Astrocyte (in vitro differentiated cells and primary cell): Measurements from ENCODE around the gene NCOA4. TPM values are rescaled to one million over a fixed set of nuclear protein-coding genes. Genes with fewer than 3 reads are reported as not detected.
A peak's percentile ranks its signal among the peaks of the same experiment; 100 is the strongest.
"Not testable (repeated sequence)": the region's sequence is repeated elsewhere in the genome, so short reads cannot be mapped to it uniquely, and the experiment has no call there.

Experiments used
- DNase-seq: peaks from one replicate; pipeline ENCODE4 v3.0.0-alpha.2; 2010; ENCODE audit warnings: low read depth
- FAIRE-seq: peaks from 2 replicates; lab custom pipeline; 2011; peaks lifted over from hg19 to GRCh38; lab: Jason Lieb, UNC
- H2AFZ ChIP-seq: 2 replicates; pipeline ENCODE4 v1.6.0; 2012; ENCODE audit warnings: low read depth, low read length, inconsistent platforms
- H3K27ac ChIP-seq: 2 replicates; pipeline ENCODE4 v1.5.1; 2011; ENCODE audit warnings: low read depth, low read length, inconsistent platforms
- H3K27me3 ChIP-seq: 2 replicates; pipeline ENCODE4 v1.6.0; 2011; ENCODE audit warnings: low read length, inconsistent platforms; ENCODE audit not compliant: insufficient read depth
- H3K36me3 ChIP-seq: 2 replicates; pipeline ENCODE4 v1.5.1; 2011; ENCODE audit warnings: low read length, inconsistent platforms; ENCODE audit not compliant: insufficient read depth
- H3K4me1 ChIP-seq: 2 replicates; pipeline ENCODE4 v1.5.1; 2011; ENCODE audit warnings: low read length, inconsistent platforms; ENCODE audit not compliant: insufficient read depth
- H3K4me2 ChIP-seq: 2 replicates; pipeline ENCODE4 v1.6.0; 2012; ENCODE audit warnings: low read length, inconsistent platforms
- H3K4me3 ChIP-seq: 2 replicates; pipeline ENCODE4 v1.5.1; 2011; ENCODE audit warnings: low read depth, mild to moderate bottlenecking, low read length, inconsistent platforms; ENCODE audit not compliant: insufficient read depth
- H3K79me2 ChIP-seq: 2 replicates; pipeline ENCODE4 v1.6.0; 2012; ENCODE audit warnings: mild to moderate bottlenecking, low read length, inconsistent platforms; ENCODE audit not compliant: insufficient read depth
- H3K9ac ChIP-seq: 2 replicates; pipeline ENCODE4 v1.6.0; 2012; ENCODE audit warnings: mild to moderate bottlenecking, low read length, inconsistent platforms
- H3K9me3 ChIP-seq: 2 replicates; pipeline ENCODE4 v1.5.1; 2012; ENCODE audit warnings: low read depth, mild to moderate bottlenecking, low read length, inconsistent platforms; ENCODE audit not compliant: insufficient read depth
- H4K20me1 ChIP-seq: 2 replicates; pipeline ENCODE4 v1.6.0; 2012; ENCODE audit warnings: low read length, inconsistent platforms; ENCODE audit not compliant: insufficient read depth
- H3K27ac Mint-ChIP-seq: one replicate; pipeline ENCODE4 v1.8.0; 2021; ENCODE audit warnings: mild to moderate bottlenecking, mixed read lengths; ENCODE audit not compliant: unreplicated experiment
- H3K27me3 Mint-ChIP-seq: one replicate; pipeline ENCODE4 v1.8.0; 2021; ENCODE audit warnings: low read depth, mixed read lengths; ENCODE audit not compliant: unreplicated experiment
- H3K36me3 Mint-ChIP-seq: one replicate; pipeline ENCODE4 v1.8.0; 2021; ENCODE audit warnings: low read depth, mixed read lengths; ENCODE audit not compliant: unreplicated experiment
- H3K4me1 Mint-ChIP-seq: one replicate; pipeline ENCODE4 v1.8.0; 2021; ENCODE audit warnings: low read depth, mixed read lengths; ENCODE audit not compliant: unreplicated experiment
- H3K4me3 Mint-ChIP-seq: one replicate; pipeline ENCODE4 v1.8.0; 2021; ENCODE audit warnings: mild to moderate bottlenecking, moderate library complexity, mixed read lengths; ENCODE audit not compliant: unreplicated experiment
- H3K9me3 Mint-ChIP-seq: one replicate; pipeline ENCODE4 v1.8.0; 2021; ENCODE audit warnings: mild to moderate bottlenecking, mixed read lengths; ENCODE audit not compliant: unreplicated experiment
- EZH2 ChIP-seq: IDR thresholded peaks from 2 replicates; pipeline ENCODE4 v1.6.1; 2012; ENCODE audit warnings: mild to moderate bottlenecking, low read length, inconsistent platforms; ENCODE audit not compliant: insufficient read depth
- total RNA-seq: library from RNA; stranded (reverse); gene quantifications from 2 replicates; pipeline ENCODE4 v1.2.1, GENCODE V29; 2021
- TF ChIP-seq, protein P1 (sequence below): IDR thresholded peaks from 2 replicates; pipeline ENCODE4 v1.5.1; 2011; ENCODE audit warnings: low read depth, mild to moderate bottlenecking, inconsistent platforms, low read length, moderate library complexity; ENCODE audit not compliant: insufficient read depth

Gene NCOA4
- total RNA-seq, 1 donor from 2014 or later = 120 TPM

DNA sequence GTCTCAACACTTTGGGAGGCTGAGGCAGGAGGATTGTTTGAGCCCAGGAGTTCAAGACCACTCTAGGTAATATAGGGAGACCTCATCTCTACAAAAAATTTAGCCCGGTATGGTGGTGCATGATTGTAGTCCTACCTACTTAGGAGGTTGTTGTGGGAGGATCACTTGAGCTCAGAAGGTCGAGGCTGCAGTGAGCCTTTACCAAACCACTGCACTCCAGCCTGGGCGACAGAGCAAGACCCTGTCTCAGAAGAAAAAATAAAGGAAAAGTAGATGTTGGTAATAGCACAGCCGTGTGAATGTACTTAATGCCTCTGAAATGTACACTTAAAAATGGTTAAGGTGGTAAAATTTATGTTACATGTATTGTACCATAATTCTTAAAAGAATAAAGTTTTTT is 32.9 kb downstream of the NCOA4 start:
- TF ChIP-seq, protein P1, sequence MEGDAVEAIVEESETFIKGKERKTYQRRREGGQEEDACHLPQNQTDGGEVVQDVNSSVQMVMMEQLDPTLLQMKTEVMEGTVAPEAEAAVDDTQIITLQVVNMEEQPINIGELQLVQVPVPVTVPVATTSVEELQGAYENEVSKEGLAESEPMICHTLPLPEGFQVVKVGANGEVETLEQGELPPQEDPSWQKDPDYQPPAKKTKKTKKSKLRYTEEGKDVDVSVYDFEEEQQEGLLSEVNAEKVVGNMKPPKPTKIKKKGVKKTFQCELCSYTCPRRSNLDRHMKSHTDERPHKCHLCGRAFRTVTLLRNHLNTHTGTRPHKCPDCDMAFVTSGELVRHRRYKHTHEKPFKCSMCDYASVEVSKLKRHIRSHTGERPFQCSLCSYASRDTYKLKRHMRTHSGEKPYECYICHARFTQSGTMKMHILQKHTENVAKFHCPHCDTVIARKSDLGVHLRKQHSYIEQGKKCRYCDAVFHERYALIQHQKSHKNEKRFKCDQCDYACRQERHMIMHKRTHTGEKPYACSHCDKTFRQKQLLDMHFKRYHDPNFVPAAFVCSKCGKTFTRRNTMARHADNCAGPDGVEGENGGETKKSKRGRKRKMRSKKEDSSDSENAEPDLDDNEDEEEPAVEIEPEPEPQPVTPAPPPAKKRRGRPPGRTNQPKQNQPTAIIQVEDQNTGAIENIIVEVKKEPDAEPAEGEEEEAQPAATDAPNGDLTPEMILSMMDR = no peak
- no peak for TF ChIP-seq EZH2
- Histone ChIP-seq H3K4me3 (no peak overlapping the region), H3K36me3 (peaks cover 18% of the 10 kb centered on the region), H4K20me1 (peaks cover 17% of the 10 kb centered on the region), H3K9ac (no peak overlapping the region), H3K4me2 (no peak overlapping the region), H3K27ac (no peak overlapping the region), H3K4me1 (no peaks in the 10 kb centered on the region), H3K79me2 (peaks cover 15% of the 10 kb centered on the region), H2AFZ (no peak overlapping the region), H3K9me3 (no peaks in the 10 kb centered on the region), H3K27me3 (no peaks in the 10 kb centered on the region)
- no peaks in the 10 kb centered on the region for H3K27me3 Mint-ChIP-seq
- H3K36me3 Mint-ChIP-seq = peaks cover 11% of the 10 kb centered on the region
- H3K9me3 Mint-ChIP-seq = no peaks in the 10 kb centered on the region
- H3K4me3 Mint-ChIP-seq = no peak overlapping the region
- peaks cover 1% of the 10 kb centered on the region for H3K4me1 Mint-ChIP-seq
- DNase-seq = no peak
- FAIRE-seq = no peak
- H3K27ac Mint-ChIP-seq = no peak overlapping the region

DNA sequence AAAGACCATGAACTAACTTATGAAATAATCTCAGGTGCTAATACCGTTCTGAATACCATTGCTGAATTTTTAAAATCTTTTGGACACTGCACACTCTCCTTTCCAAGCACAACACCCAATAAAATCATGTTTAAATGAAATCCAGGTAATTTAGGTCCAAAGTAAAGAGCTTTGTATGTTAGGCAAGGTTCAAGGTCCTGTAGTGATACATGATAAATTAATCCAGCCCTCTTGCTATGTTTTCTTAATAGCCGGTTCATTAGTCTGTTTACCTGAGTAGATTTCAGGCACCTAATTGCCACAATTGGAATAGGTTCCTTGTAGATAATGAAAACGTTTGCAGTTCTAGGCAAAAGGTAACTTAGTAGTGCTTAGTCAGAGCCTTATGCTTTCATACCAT is 44.8 kb downstream of the NCOA4 start:
- not testable (repeated sequence) for H3K9me3 Mint-ChIP-seq

GRCh38 chr10:45984473-45984872 is 46.0 kb downstream of the NCOA4 start:
- H4K20me1 ChIP-seq, H3K4me3 ChIP-seq, H3K9me3 Mint-ChIP-seq, H3K36me3 ChIP-seq, H3K4me1 ChIP-seq, FAIRE-seq, H3K4me3 Mint-ChIP-seq, H3K36me3 Mint-ChIP-seq, H2AFZ ChIP-seq, H3K9me3 ChIP-seq, H3K27me3 Mint-ChIP-seq, H3K27ac ChIP-seq, H3K27ac Mint-ChIP-seq, H3K9ac ChIP-seq, H3K4me2 ChIP-seq, H3K4me1 Mint-ChIP-seq, H3K27me3 ChIP-seq: not testable (repeated sequence)
- peaks cover 21% of the 10 kb centered on the region for H3K79me2 ChIP-seq
- DNase-seq = peak; percentile 23

More for the DNA sequence above, 44.8 kb downstream of the NCOA4 start:
- H3K4me2 ChIP-seq, H3K4me1 Mint-ChIP-seq, H3K4me3 Mint-ChIP-seq, H3K36me3 Mint-ChIP-seq, H4K20me1 ChIP-seq, H3K27ac Mint-ChIP-seq, H3K27ac ChIP-seq, H3K9ac ChIP-seq, H3K36me3 ChIP-seq, H2AFZ ChIP-seq, H3K27me3 Mint-ChIP-seq, FAIRE-seq, H3K27me3 ChIP-seq, H3K9me3 ChIP-seq, H3K4me3 ChIP-seq, DNase-seq, H3K4me1 ChIP-seq: not testable (repeated sequence)
- peaks cover 17% of the 10 kb centered on the region for H3K79me2 ChIP-seq
